Measurements from ENCODE around the gene KLHL13.

KLHL13 gene

GRCh38 chrX:118039591-118039990, 77.0 kb downstream of the KLHL13 start:
- TF ChIP-seq, protein P1, sequence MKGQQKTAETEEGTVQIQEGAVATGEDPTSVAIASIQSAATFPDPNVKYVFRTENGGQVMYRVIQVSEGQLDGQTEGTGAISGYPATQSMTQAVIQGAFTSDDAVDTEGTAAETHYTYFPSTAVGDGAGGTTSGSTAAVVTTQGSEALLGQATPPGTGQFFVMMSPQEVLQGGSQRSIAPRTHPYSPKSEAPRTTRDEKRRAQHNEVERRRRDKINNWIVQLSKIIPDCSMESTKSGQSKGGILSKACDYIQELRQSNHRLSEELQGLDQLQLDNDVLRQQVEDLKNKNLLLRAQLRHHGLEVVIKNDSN (IDR thresholded peaks at IDR 0.05) = no peak
- TF ChIP-seq YY1 (IDR thresholded peaks at IDR 0.05; ENCODE audit: low read depth) = no peak
- no peak for TF ChIP-seq RAD21 (IDR thresholded peaks at IDR 0.05; ENCODE audit: low read depth)
- TF ChIP-seq FOXM1 (IDR thresholded peaks at IDR 0.05; ENCODE audit: borderline replicate concordance, low read depth) = no peak
- TF ChIP-seq NFIC (IDR thresholded peaks at IDR 0.05) = no peak
- no peak for TF ChIP-seq TEAD4 (IDR thresholded peaks at IDR 0.05)
- TF ChIP-seq, protein P2, sequence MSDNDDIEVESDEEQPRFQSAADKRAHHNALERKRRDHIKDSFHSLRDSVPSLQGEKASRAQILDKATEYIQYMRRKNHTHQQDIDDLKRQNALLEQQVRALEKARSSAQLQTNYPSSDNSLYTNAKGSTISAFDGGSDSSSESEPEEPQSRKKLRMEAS (IDR thresholded peaks at IDR 0.05) = no peak
- no peak for TF ChIP-seq CREB1 (IDR thresholded peaks at IDR 0.05; ENCODE audit: low read depth)
- TF ChIP-seq EP300 (IDR thresholded peaks at IDR 0.05; ENCODE audit: borderline replicate concordance) = no peak
- no peak for TF ChIP-seq TAF1 (IDR thresholded peaks at IDR 0.05; ENCODE audit: low read depth)
- TF ChIP-seq TCF12 (IDR thresholded peaks at IDR 0.05; ENCODE audit: low read depth) = no peak
- TF ChIP-seq, protein P3, sequence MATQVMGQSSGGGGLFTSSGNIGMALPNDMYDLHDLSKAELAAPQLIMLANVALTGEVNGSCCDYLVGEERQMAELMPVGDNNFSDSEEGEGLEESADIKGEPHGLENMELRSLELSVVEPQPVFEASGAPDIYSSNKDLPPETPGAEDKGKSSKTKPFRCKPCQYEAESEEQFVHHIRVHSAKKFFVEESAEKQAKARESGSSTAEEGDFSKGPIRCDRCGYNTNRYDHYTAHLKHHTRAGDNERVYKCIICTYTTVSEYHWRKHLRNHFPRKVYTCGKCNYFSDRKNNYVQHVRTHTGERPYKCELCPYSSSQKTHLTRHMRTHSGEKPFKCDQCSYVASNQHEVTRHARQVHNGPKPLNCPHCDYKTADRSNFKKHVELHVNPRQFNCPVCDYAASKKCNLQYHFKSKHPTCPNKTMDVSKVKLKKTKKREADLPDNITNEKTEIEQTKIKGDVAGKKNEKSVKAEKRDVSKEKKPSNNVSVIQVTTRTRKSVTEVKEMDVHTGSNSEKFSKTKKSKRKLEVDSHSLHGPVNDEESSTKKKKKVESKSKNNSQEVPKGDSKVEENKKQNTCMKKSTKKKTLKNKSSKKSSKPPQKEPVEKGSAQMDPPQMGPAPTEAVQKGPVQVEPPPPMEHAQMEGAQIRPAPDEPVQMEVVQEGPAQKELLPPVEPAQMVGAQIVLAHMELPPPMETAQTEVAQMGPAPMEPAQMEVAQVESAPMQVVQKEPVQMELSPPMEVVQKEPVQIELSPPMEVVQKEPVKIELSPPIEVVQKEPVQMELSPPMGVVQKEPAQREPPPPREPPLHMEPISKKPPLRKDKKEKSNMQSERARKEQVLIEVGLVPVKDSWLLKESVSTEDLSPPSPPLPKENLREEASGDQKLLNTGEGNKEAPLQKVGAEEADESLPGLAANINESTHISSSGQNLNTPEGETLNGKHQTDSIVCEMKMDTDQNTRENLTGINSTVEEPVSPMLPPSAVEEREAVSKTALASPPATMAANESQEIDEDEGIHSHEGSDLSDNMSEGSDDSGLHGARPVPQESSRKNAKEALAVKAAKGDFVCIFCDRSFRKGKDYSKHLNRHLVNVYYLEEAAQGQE (IDR thresholded peaks at IDR 0.05; ENCODE audit: low read depth) = no peak
- TF ChIP-seq EGR1 (IDR thresholded peaks at IDR 0.05) = no peak
- no peak for TF ChIP-seq CEBPB (IDR thresholded peaks at IDR 0.05)
- TF ChIP-seq ZBTB7A (IDR thresholded peaks at IDR 0.05; ENCODE audit: low read depth) = no peak

DNA sequence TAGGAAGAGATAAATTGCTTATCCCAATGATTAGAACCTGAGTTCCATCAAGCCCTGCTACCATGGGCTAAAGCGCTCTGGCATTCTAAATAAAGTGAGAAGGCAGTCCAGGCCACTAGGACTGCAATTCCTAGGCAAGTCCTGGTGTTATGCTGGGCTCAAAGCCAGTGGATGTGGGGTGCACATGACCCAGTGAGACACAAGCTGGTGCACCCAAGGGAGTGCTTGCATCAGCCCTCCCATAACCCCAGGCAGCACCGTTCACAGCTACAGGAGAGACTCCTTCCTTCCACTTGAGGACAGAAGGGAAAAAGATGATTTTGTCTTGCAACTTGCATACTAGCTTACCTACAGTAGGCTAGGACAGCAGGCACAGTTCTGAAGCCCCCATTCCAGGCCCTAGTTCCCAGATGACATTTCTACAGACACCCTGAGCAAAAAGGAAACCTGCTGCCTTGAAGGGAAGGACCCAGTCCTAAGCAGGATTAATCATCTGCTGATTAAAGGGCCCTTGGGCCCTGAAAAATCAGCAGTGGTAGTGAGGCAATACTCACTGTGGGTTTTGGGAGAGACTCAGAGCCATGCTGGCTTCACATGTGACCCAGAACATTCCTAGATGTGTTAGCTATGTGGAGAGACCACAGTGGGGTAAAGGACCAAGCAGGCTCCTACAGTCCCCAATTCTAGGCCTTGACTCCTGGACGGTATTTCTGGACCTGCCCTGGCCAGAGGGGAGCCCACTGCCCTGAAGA, 77.8 kb downstream of the KLHL13 start:
- TF ChIP-seq CEBPB (IDR thresholded peaks at IDR 0.05) (no peak), EGR1 (IDR thresholded peaks at IDR 0.05) (no peak), FOXM1 (IDR thresholded peaks at IDR 0.05; ENCODE audit: borderline replicate concordance, low read depth) (no peak), TCF12 (IDR thresholded peaks at IDR 0.05; ENCODE audit: low read depth) (no peak)

- TF ChIP-seq NFIC (IDR thresholded peaks at IDR 0.05) = no peak
- TF ChIP-seq ZBTB7A (IDR thresholded peaks at IDR 0.05; ENCODE audit: low read depth) = no peak
- TF ChIP-seq RAD21 (IDR thresholded peaks at IDR 0.05; ENCODE audit: low read depth) = no peak
- no peak for TF ChIP-seq EP300 (IDR thresholded peaks at IDR 0.05; ENCODE audit: borderline replicate concordance)
These were observed 90.0 kb downstream of the KLHL13 start for GRCh38 chrX:118026631-118027030.

GRCh38 chrX:118025226-118025625, 91.4 kb downstream of the KLHL13 start:
- no peak for TF ChIP-seq TEAD4 (IDR thresholded peaks at IDR 0.05)
- TF ChIP-seq, protein P3 (IDR thresholded peaks at IDR 0.05; ENCODE audit: low read depth) = no peak
- no peak for TF ChIP-seq TCF12 (IDR thresholded peaks at IDR 0.05; ENCODE audit: low read depth)
- TF ChIP-seq, protein P2 (IDR thresholded peaks at IDR 0.05) = no peak
- TF ChIP-seq EP300 (IDR thresholded peaks at IDR 0.05; ENCODE audit: borderline replicate concordance) = no peak
- no peak for TF ChIP-seq TAF1 (IDR thresholded peaks at IDR 0.05; ENCODE audit: low read depth)
- TF ChIP-seq EGR1 (IDR thresholded peaks at IDR 0.05) = no peak
- TF ChIP-seq ZBTB7A (IDR thresholded peaks at IDR 0.05; ENCODE audit: low read depth) = no peak
- no peak for TF ChIP-seq RAD21 (IDR thresholded peaks at IDR 0.05; ENCODE audit: low read depth)
- no peak for TF ChIP-seq CREB1 (IDR thresholded peaks at IDR 0.05; ENCODE audit: low read depth)
- TF ChIP-seq NFIC (IDR thresholded peaks at IDR 0.05) = no peak
- no peak for TF ChIP-seq FOXM1 (IDR thresholded peaks at IDR 0.05; ENCODE audit: borderline replicate concordance, low read depth)
- no peak for TF ChIP-seq CEBPB (IDR thresholded peaks at IDR 0.05)
- no peak for TF ChIP-seq YY1 (IDR thresholded peaks at IDR 0.05; ENCODE audit: low read depth)
- TF ChIP-seq, protein P1 (IDR thresholded peaks at IDR 0.05) = no peak

- no peak for TF ChIP-seq TCF12 (IDR thresholded peaks at IDR 0.05; ENCODE audit: low read depth)
These were observed 92.1 kb downstream of the KLHL13 start for GRCh38 chrX:118024482-118024881.

DNA sequence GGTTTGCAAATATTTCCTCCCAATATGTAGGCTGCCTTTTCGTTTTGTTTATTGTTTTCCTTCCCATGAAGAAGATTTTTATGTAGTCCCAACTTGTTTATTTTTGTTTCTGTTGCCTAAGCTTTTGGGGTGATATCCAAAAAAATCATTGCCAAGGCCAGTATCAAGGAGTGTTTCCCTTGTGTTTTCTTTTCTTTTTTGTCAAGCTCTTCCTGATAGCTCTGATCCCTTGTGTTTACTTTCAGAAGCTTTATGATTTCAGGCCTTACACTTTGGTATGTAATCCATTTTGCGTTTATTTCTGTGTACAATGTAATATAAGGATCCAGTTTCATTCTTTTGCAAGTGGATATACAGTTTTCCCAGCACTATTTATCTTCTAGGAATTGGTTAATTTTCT, 93.9 kb downstream of the KLHL13 start:
- TF ChIP-seq EGR1 (IDR thresholded peaks at IDR 0.05) (no peak), RAD21 (IDR thresholded peaks at IDR 0.05; ENCODE audit: low read depth) (no peak), TAF1 (IDR thresholded peaks at IDR 0.05; ENCODE audit: low read depth) (no peak), ZBTB7A (IDR thresholded peaks at IDR 0.05; ENCODE audit: low read depth) (no peak), NFIC (IDR thresholded peaks at IDR 0.05) (no peak), FOXM1 (IDR thresholded peaks at IDR 0.05; ENCODE audit: borderline replicate concordance, low read depth) (no peak), CEBPB (IDR thresholded peaks at IDR 0.05) (no peak), TEAD4 (IDR thresholded peaks at IDR 0.05) (no peak), YY1 (IDR thresholded peaks at IDR 0.05; ENCODE audit: low read depth) (no peak), CREB1 (IDR thresholded peaks at IDR 0.05; ENCODE audit: low read depth) (no peak), TCF12 (IDR thresholded peaks at IDR 0.05; ENCODE audit: low read depth) (no peak), EP300 (IDR thresholded peaks at IDR 0.05; ENCODE audit: borderline replicate concordance) (no peak)
- TF ChIP-seq, protein P3 (IDR thresholded peaks at IDR 0.05; ENCODE audit: low read depth) = no peak
- TF ChIP-seq, protein P2 (IDR thresholded peaks at IDR 0.05) = no peak

Data from Ishikawa (cell line).